Measurements from ENCODE around the gene RBBP7.

GRCh38 chrX:16851827-16852226, 18.3 kb downstream of the RBBP7 start:
- no peak for TF ChIP-seq ZNF580 (CRISPR knock-in tag; IDR thresholded peaks at IDR 0.05; ENCODE audit: borderline replicate concordance, low read depth)
- no peak for TF ChIP-seq ZNF121 (CRISPR knock-in tag; IDR thresholded peaks at IDR 0.05)
- no peak for TF ChIP-seq POLR2A (IDR thresholded peaks at IDR 0.05; ENCODE audit: insufficient read depth in 1 of 2, low read depth in 2 of 2, low read length in 2 of 2)
- no peak for TF ChIP-seq SMAD3 (CRISPR knock-in tag; IDR thresholded peaks at IDR 0.05)
- no peak for TF ChIP-seq ATF1 (CRISPR knock-in tag; IDR thresholded peaks at IDR 0.05)
- TF ChIP-seq CTCF (CRISPR knock-in tag; IDR thresholded peaks at IDR 0.05), result no peak
- TF ChIP-seq EP300 (IDR thresholded peaks at IDR 0.05; ENCODE audit: low read depth in 2 of 2, low read length in 2 of 2), result no peak
- TF ChIP-seq EP300 (CRISPR knock-in tag; IDR thresholded peaks at IDR 0.05; ENCODE audit: borderline replicate concordance), result no peak

Measured in HepG2 (cell line).